ENCODE data around the gene FBXO24. TPM values are rescaled to one million over a fixed set of nuclear protein-coding genes. Genes with fewer than 3 reads are reported as not detected.

FBXO24 gene
- polyA plus RNA-seq, 1 of the 3 experiments (the other 2 are of a cell fraction): 0.94 TPM

DNA sequence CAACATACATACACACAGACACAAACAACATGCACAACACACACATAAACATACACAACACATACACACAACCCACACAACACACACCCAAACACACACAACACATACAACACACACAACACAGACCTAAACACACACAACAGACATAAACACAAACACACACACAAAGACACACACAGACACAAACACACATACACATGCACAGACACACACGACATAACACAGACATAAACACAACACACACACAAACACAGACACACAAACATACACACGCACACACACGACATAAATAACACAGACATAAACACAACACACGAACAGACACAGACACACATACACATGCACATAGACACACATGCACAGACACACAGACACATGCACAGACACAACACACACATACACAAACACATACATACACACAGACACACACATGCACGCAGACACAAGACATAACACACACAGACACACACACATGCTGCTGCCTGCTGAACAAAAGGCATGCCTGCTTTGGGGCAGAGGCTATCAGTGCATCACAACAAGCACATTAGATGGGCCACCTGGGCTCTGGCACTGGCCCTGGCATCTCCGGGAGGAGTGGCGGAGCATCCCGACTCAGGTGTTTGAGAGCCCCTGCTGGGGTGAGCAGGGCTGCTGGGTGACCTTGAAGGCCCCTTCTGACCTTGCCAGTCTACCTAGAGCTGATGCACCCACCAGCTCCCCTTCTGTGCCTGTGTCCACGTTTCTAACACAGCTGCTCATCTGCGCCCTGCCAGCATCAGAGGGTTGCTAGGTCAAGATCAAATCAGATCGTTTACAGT lies 5.5 kb upstream of the FBXO24 start:
- Histone ChIP-seq H3K4me3 (ENCODE audit: low read depth in 2 of 2, low read length in 1 of 2) (no peak overlapping the region), H4K20me1 (ENCODE audit: insufficient read depth) (peaks cover 32% of the 10 kb centered on the region), H3K9me3 (no peaks in the 10 kb centered on the region), H3K36me3 (replicated peaks in 1 of 2; ENCODE audit: control insufficient read depth in 1 of 2, insufficient read depth in 2 of 2, low read length in 1 of 2) (peaks cover 21 to 45% of the 10 kb centered on the region in 2 experiments), H3K79me2 (ENCODE audit: insufficient read depth) (peaks cover 31% of the 10 kb centered on the region), H3K4me1 (ENCODE audit: control insufficient read depth in 1 of 2, insufficient read depth in 2 of 2, low read depth in 1 of 2, low read length in 1 of 2) (peaks cover 6 to 15% of the 10 kb centered on the region in 2 experiments; a peak in 2 of 4 replicates), H3K9ac (no peak overlapping the region), H3K27me3 (ENCODE audit: insufficient read depth) (no peaks in the 10 kb centered on the region), H3F3A (replicated peaks; ENCODE audit: insufficient read depth) (no peaks in the 10 kb centered on the region), H3K27ac (ENCODE audit: low read depth in 2 of 2, low read length in 1 of 2) (no peak overlapping the region), H2AFZ (ENCODE audit: low read depth) (no peak overlapping the region), H3K9me2 (no peaks in the 10 kb centered on the region), H3K4me2 (no peak overlapping the region)
- 81% methylated on average over 10 of the region's 11 CpGs for WGBS (ENCODE audit: low lambda C conversion rate)
- ChIA-PET CTCF (interaction anchor here (1.1 to 11.9 kb wide), 3 partner anchors 10 to 21 kb away, joined by 4 to 149 read pairs (median 7); no protein-coding TSS in a partner anchor), POLR2A (no interaction called here)
- no peak for DNase-seq
- TF ChIP-seq RCOR1 (IDR thresholded peaks at IDR 0.05; ENCODE audit: low read length): no peak
- TF ChIP-seq, protein P1, sequence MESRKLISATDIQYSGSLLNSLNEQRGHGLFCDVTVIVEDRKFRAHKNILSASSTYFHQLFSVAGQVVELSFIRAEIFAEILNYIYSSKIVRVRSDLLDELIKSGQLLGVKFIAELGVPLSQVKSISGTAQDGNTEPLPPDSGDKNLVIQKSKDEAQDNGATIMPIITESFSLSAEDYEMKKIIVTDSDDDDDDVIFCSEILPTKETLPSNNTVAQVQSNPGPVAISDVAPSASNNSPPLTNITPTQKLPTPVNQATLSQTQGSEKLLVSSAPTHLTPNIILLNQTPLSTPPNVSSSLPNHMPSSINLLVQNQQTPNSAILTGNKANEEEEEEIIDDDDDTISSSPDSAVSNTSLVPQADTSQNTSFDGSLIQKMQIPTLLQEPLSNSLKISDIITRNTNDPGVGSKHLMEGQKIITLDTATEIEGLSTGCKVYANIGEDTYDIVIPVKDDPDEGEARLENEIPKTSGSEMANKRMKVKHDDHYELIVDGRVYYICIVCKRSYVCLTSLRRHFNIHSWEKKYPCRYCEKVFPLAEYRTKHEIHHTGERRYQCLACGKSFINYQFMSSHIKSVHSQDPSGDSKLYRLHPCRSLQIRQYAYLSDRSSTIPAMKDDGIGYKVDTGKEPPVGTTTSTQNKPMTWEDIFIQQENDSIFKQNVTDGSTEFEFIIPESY (IDR thresholded peaks at IDR 0.05; ENCODE audit: borderline replicate concordance, low read depth): no peak
- peak; percentile 29; the same call in 1 of the 2 replicates for TF ChIP-seq GATA2 (CRISPR knock-in tag; IDR thresholded peaks at IDR 0.05)
- TF ChIP-seq EZH2phosphoT487 (IDR thresholded peaks at IDR 0.05; ENCODE audit: borderline replicate concordance, low read depth): no peak
- TF ChIP-seq RAD21 (IDR thresholded peaks at IDR 0.05; ENCODE audit: low read length): no peak
- TF ChIP-seq SMC3 (IDR thresholded peaks at IDR 0.05; ENCODE audit: low read depth, low read length): no peak
- TF ChIP-seq NRF1 (IDR thresholded peaks at IDR 0.05; ENCODE audit: low read depth, low read length): no peak
- TF ChIP-seq, protein P2, sequence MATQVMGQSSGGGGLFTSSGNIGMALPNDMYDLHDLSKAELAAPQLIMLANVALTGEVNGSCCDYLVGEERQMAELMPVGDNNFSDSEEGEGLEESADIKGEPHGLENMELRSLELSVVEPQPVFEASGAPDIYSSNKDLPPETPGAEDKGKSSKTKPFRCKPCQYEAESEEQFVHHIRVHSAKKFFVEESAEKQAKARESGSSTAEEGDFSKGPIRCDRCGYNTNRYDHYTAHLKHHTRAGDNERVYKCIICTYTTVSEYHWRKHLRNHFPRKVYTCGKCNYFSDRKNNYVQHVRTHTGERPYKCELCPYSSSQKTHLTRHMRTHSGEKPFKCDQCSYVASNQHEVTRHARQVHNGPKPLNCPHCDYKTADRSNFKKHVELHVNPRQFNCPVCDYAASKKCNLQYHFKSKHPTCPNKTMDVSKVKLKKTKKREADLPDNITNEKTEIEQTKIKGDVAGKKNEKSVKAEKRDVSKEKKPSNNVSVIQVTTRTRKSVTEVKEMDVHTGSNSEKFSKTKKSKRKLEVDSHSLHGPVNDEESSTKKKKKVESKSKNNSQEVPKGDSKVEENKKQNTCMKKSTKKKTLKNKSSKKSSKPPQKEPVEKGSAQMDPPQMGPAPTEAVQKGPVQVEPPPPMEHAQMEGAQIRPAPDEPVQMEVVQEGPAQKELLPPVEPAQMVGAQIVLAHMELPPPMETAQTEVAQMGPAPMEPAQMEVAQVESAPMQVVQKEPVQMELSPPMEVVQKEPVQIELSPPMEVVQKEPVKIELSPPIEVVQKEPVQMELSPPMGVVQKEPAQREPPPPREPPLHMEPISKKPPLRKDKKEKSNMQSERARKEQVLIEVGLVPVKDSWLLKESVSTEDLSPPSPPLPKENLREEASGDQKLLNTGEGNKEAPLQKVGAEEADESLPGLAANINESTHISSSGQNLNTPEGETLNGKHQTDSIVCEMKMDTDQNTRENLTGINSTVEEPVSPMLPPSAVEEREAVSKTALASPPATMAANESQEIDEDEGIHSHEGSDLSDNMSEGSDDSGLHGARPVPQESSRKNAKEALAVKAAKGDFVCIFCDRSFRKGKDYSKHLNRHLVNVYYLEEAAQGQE (IDR thresholded peaks at IDR 0.05; ENCODE audit: low read depth, low read length): no peak

DNA sequence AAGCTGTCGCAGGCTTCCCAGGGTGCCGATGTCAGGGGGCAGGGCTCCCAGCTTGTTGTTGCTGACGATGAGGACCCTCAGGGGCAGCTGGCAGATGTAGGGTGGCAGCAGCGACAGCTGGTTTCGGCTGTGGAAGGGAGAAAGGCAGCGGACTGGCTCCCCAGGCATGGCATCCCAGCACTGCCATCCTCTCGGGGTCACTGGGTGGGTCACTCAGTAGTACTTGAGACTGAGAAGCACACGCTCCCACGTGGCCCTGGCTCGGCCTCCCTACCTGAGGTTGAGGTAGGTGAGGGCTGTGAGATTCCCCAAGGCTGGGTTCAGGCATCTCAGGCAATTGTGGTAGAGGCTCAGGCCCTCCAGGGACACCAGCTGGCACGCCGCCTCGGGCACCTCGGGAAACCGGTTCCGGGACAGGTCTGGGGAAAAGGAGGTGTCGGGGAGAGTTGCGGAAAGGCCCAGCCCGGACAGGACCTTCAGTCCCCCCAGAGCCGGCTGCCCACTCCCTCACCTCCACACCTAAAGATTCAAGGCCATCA lies 4.0 kb upstream of the FBXO24 start:
- CTCF ChIA-PET: interaction anchor here (1.1 to 11.9 kb wide), 4 partner anchors 11 to 114 kb away, joined by 4 to 149 read pairs (median 6); no protein-coding TSS in a partner anchor
- POLR2A ChIA-PET: no interaction called here
- no peak overlapping the region for H3K9ac ChIP-seq
- H3K27me3 ChIP-seq (ENCODE audit: insufficient read depth): no peaks in the 10 kb centered on the region
- H3K9me2 ChIP-seq: no peaks in the 10 kb centered on the region
- no peak overlapping the region for H3K4me2 ChIP-seq
- no peak for DNase-seq
- WGBS (ENCODE audit: low lambda C conversion rate): 92% methylated on average over 18 of the region's 20 CpGs
- H3K36me3 ChIP-seq (replicated peaks in 1 of 2; ENCODE audit: control insufficient read depth in 1 of 2, insufficient read depth in 2 of 2, low read length in 1 of 2): peaks cover 13 to 33% of the 10 kb centered on the region in 2 experiments
- H4K20me1 ChIP-seq (ENCODE audit: insufficient read depth): peaks cover 32% of the 10 kb centered on the region
- no peak overlapping the region for H3K27ac ChIP-seq (ENCODE audit: low read depth in 2 of 2, low read length in 1 of 2)
- H3K4me1 ChIP-seq (ENCODE audit: control insufficient read depth in 1 of 2, insufficient read depth in 2 of 2, low read depth in 1 of 2, low read length in 1 of 2): peaks cover 6 to 15% of the 10 kb centered on the region in 2 experiments; a peak in 2 of 4 replicates
- H3K9me3 ChIP-seq: no peaks in the 10 kb centered on the region
- H3K4me3 ChIP-seq (ENCODE audit: low read depth in 2 of 2, low read length in 1 of 2): no peak overlapping the region
- H3K79me2 ChIP-seq (ENCODE audit: insufficient read depth): peaks cover 33% of the 10 kb centered on the region
- H3F3A ChIP-seq (replicated peaks; ENCODE audit: insufficient read depth): no peaks in the 10 kb centered on the region
- no peak overlapping the region for H2AFZ ChIP-seq (ENCODE audit: low read depth)
- no peak for TF ChIP-seq JUND (IDR thresholded peaks at IDR 0.05)
- no peak for TF ChIP-seq SMC3 (IDR thresholded peaks at IDR 0.05; ENCODE audit: low read depth, low read length)
- TF ChIP-seq, protein P3, sequence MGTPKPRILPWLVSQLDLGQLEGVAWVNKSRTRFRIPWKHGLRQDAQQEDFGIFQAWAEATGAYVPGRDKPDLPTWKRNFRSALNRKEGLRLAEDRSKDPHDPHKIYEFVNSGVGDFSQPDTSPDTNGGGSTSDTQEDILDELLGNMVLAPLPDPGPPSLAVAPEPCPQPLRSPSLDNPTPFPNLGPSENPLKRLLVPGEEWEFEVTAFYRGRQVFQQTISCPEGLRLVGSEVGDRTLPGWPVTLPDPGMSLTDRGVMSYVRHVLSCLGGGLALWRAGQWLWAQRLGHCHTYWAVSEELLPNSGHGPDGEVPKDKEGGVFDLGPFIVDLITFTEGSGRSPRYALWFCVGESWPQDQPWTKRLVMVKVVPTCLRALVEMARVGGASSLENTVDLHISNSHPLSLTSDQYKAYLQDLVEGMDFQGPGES (IDR thresholded peaks at IDR 0.05; ENCODE audit: low read depth, low read length): no peak
- TF ChIP-seq EP300 (IDR thresholded peaks at IDR 0.05; ENCODE audit: borderline replicate concordance in 1 of 2, low read depth in 1 of 2, low read length in 1 of 2): no peak
- TF ChIP-seq YY1 (IDR thresholded peaks at IDR 0.05; ENCODE audit: low read depth): no peak
- TF ChIP-seq SIN3A (IDR thresholded peaks at IDR 0.05; ENCODE audit: borderline replicate concordance, low read depth, low read length): no peak
- no peak for TF ChIP-seq FOXJ3 (CRISPR knock-in tag; IDR thresholded peaks at IDR 0.05)
- no peak for TF ChIP-seq TEAD4 (IDR thresholded peaks at IDR 0.05; ENCODE audit: borderline replicate concordance, insufficient read depth)
- no peak for TF ChIP-seq GABPA (IDR thresholded peaks at IDR 0.05; ENCODE audit: low read depth)
- no peak for TF ChIP-seq FOXM1 (IDR thresholded peaks at IDR 0.05; ENCODE audit: low read depth)
- no peak for TF ChIP-seq MXI1 (IDR thresholded peaks at IDR 0.05; ENCODE audit: low read depth, low read length)
- TF ChIP-seq GATA2 (CRISPR knock-in tag; IDR thresholded peaks at IDR 0.05): no peak
